GM18870 (cell line): ENCODE data around the gene WDR49.

Source experiments
- ATAC-seq: cut with Tn5 transposase; IDR thresholded peaks from one replicate; pipeline ENCODE4 v1.9.1; 2021; ENCODE audit warnings: moderate library complexity; ENCODE audit not compliant: unreplicated experiment

Gene WDR49

GRCh38 chr3:167491621-167492020 is 162.1 kb downstream of the WDR49 start:
- ATAC-seq, result no peak

GRCh38 chr3:167489571-167489970 is 164.2 kb downstream of the WDR49 start:
- no peak for ATAC-seq

GRCh38 chr3:167487556-167487955 is 166.2 kb downstream of the WDR49 start:
- no peak for ATAC-seq

- no peak for ATAC-seq
Observed at GRCh38 chr3:167484551-167484950, 169.2 kb downstream of the WDR49 start.

GRCh38 chr3:167483708-167484475 is 169.8 kb downstream of the WDR49 start:
- no peak for ATAC-seq

GRCh38 chr3:167481164-167481563 is 172.6 kb downstream of the WDR49 start:
- ATAC-seq, result no peak

GRCh38 chr3:167480748-167481147 is 173.0 kb downstream of the WDR49 start:
- no peak for ATAC-seq

- ATAC-seq, result no peak
Observed at GRCh38 chr3:167473863-167474262, 179.9 kb downstream of the WDR49 start, which contains the start of gene SERPINI2. SERPINI2 (minus strand) TSS chr3:167474042; CDS start chr3:167471834, 2,208 bp downstream.

- ATAC-seq, result no peak
Observed at GRCh38 chr3:167469381-167469780, 184.4 kb downstream of the WDR49 start.

- ATAC-seq, result no peak
Observed at GRCh38 chr3:167467848-167468611, 185.7 kb downstream of the WDR49 start.

- no peak for ATAC-seq
Observed at GRCh38 chr3:167466966-167467365, 186.8 kb downstream of the WDR49 start.

GRCh38 chr3:167456157-167456799 is 197.5 kb downstream of the WDR49 start:
- no peak for ATAC-seq

GRCh38 chr3:167453815-167454214 is 199.9 kb downstream of the WDR49 start:
- ATAC-seq, result no peak

GRCh38 chr3:167451282-167451681 is 202.5 kb downstream of the WDR49 start:
- ATAC-seq, result no peak

- no peak for ATAC-seq
Observed at GRCh38 chr3:167450675-167451074, 203.1 kb downstream of the WDR49 start.

GRCh38 chr3:167450195-167450594 is 203.5 kb downstream of the WDR49 start:
- no peak for ATAC-seq

- ATAC-seq, result no peak
Observed at GRCh38 chr3:167445491-167445890, 208.3 kb downstream of the WDR49 start.

- ATAC-seq, result no peak
Observed at GRCh38 chr3:167441256-167441655, 212.5 kb downstream of the WDR49 start.

GRCh38 chr3:167437428-167438139 is 216.2 kb downstream of the WDR49 start:
- ATAC-seq, result no peak
